Measurements from ENCODE around the gene UNCX. TPM values are rescaled to one million over a fixed set of nuclear protein-coding genes. Genes with fewer than 3 reads are reported as not detected.

UNCX gene
- total RNA-seq, 1 donor from 2014 or later: not detected

DNA sequence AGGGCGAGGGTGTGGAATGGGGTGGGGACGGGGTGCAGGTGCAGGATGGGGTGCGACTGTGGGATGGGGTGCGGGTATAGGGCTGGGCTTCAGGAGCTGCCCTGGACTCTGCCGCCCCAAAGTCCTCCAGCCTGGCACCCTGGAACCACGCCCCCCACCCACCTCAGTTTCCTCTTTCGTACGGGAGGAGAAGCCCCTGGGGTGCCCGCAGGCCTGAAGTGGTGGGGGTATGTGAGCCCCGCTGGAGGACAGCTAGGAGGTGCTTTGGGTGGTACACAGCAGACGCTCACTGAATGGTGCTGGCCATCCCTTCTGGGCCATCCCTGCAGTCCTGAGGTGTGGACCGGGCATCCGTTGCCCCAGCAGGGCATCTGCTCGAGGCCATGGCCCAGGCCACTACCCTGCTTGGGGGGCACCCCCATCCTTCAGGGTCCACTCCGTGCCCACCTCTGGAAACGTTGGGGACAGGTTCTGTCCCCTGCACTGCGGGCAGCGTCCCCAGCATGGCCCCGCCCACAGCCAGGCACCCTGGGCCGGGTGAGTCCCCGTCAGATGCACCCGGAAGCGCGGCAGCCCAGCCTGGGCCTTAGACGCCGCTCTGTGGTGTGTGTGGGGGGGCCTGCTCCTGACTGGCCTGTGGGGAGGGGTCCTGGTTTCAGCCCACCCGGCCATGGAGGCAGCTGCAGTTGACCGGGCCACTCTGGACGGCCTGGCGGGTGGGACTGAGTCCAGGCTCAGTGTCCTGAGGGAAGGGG is 41.6 kb downstream of the UNCX start:
- no peak for TF ChIP-seq CTCF (IDR thresholded peaks at IDR 0.05)
- Mint-ChIP-seq H3K36me3 (ENCODE audit: unreplicated experiment) (no peaks in the 10 kb centered on the region), H3K27me3 (ENCODE audit: unreplicated experiment) (peaks cover 4% of the 10 kb centered on the region), H3K4me1 (ENCODE audit: unreplicated experiment) (no peaks in the 10 kb centered on the region), H3K4me3 (ENCODE audit: unreplicated experiment) (no peak overlapping the region), H3K9me3 (ENCODE audit: unreplicated experiment) (peaks cover 3% of the 10 kb centered on the region), H3K27ac (ENCODE audit: unreplicated experiment) (no peak overlapping the region)
- DNase-seq (ENCODE audit: extremely low spot score, unreplicated experiment): no peak

- H3K9me3 Mint-ChIP-seq (ENCODE audit: unreplicated experiment): peaks cover 3% of the 10 kb centered on the region
- TF ChIP-seq CTCF (IDR thresholded peaks at IDR 0.05): no peak
- DNase-seq (ENCODE audit: extremely low spot score, unreplicated experiment): no peak
- no peaks in the 10 kb centered on the region for H3K4me1 Mint-ChIP-seq (ENCODE audit: unreplicated experiment)
- peaks cover 4% of the 10 kb centered on the region for H3K27me3 Mint-ChIP-seq (ENCODE audit: unreplicated experiment)
- no peak overlapping the region for H3K27ac Mint-ChIP-seq (ENCODE audit: unreplicated experiment)
- no peaks in the 10 kb centered on the region for H3K36me3 Mint-ChIP-seq (ENCODE audit: unreplicated experiment)
- H3K4me3 Mint-ChIP-seq (ENCODE audit: unreplicated experiment): no peak overlapping the region
Measured at GRCh38 chr7:1274876-1275375, 42.3 kb downstream of the UNCX start.

DNA sequence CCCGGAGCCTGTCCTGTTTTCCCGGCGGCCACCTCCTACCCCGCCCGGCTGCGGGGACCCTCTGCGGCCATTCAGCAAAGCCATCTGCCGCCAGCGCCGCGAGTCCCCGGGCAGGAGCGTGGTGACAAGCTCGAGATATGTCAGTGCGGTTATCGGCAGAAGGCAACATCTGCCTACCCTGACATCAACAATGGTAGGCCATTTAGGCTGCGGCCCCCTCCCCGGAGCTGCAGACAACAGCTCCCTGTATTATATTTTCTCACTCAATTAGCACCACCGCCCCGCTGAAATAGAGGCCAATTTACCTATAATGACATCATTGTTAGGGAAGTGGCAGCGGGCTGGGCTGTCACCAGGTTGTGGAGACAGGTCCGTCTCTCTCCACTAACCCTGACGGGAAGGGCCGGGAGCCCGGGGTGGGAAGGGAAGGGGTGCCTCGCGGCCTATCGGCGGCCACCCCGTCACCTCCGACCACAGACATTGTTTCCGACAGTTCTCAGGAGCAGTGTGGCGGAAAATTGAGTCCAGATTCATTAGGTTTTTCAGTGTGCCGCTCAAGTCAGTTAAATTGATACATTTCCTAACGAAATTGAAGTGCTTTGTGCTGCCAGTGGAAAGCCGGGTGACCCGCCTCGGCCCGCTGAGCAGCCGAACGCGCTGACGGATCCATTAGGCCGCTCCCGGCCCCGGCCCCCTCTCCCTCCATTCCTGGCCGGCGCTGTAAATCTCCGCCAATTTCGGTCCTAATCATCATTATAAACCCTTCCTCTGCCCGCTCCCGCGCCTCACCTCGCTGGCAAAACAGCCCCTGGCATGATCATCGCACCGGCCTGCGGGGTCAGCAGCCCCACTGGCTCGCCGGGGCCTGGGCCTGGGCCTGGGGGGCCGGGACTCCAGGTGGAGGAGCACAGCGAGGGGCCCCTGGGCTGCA is 43.0 kb downstream of the UNCX start:
- no peak for DNase-seq (ENCODE audit: extremely low spot score, unreplicated experiment)
- H3K27ac Mint-ChIP-seq (ENCODE audit: unreplicated experiment): no peak overlapping the region
- no peak overlapping the region for H3K4me3 Mint-ChIP-seq (ENCODE audit: unreplicated experiment)
- no peaks in the 10 kb centered on the region for H3K4me1 Mint-ChIP-seq (ENCODE audit: unreplicated experiment)
- H3K9me3 Mint-ChIP-seq (ENCODE audit: unreplicated experiment): peaks cover 3% of the 10 kb centered on the region
- H3K36me3 Mint-ChIP-seq (ENCODE audit: unreplicated experiment): no peaks in the 10 kb centered on the region
- H3K27me3 Mint-ChIP-seq (ENCODE audit: unreplicated experiment): peaks cover 4% of the 10 kb centered on the region
- no peak for TF ChIP-seq CTCF (IDR thresholded peaks at IDR 0.05)

- Mint-ChIP-seq H3K9me3 (ENCODE audit: unreplicated experiment) (peaks cover 3% of the 10 kb centered on the region), H3K36me3 (ENCODE audit: unreplicated experiment) (no peaks in the 10 kb centered on the region), H3K27me3 (ENCODE audit: unreplicated experiment) (peaks cover 4% of the 10 kb centered on the region), H3K27ac (ENCODE audit: unreplicated experiment) (no peak overlapping the region), H3K4me1 (ENCODE audit: unreplicated experiment) (no peaks in the 10 kb centered on the region), H3K4me3 (ENCODE audit: unreplicated experiment) (no peak overlapping the region)
- no peak for TF ChIP-seq CTCF (IDR thresholded peaks at IDR 0.05)
- no peak for DNase-seq (ENCODE audit: extremely low spot score, unreplicated experiment)
Measured at GRCh38 chr7:1276626-1277175, 44.0 kb downstream of the UNCX start.

Data from osteocyte (in vitro differentiated cells).